Fibroblast of lung (primary cell): ENCODE data around the gene DSCAML1. TPM values are rescaled to one million over a fixed set of nuclear protein-coding genes. Genes with fewer than 3 reads are reported as not detected.

Experiments used
- DNase-seq, 2 donors: peaks; one replicate each; pipeline versions ENCODE4 v3.0.0 to v3.0.0-alpha.2; 2010; ENCODE audit warnings: low read depth in 2 of 2
- H2AFZ ChIP-seq: 2 replicates; pipeline ENCODE4 v1.5.1; 2012; ENCODE audit warnings: low read length, control low read depth, inconsistent platforms
- H3K27ac ChIP-seq: 2 replicates; pipeline ENCODE4 v1.5.1; 2011; ENCODE audit warnings: low read length, control low read depth; ENCODE audit not compliant: insufficient read depth
- H3K27me3 ChIP-seq: 2 replicates; pipeline ENCODE4 v1.5.1; 2011; ENCODE audit warnings: mild to moderate bottlenecking, low read length; ENCODE audit not compliant: control insufficient read depth, insufficient read depth
- H3K36me3 ChIP-seq: 2 replicates; pipeline ENCODE4 v1.5.1; 2011; ENCODE audit warnings: low read length; ENCODE audit not compliant: control insufficient read depth, insufficient read depth
- H3K4me1 ChIP-seq: 2 replicates; pipeline ENCODE4 v1.5.1; 2011; ENCODE audit warnings: low read length; ENCODE audit not compliant: control insufficient read depth, insufficient read depth; ENCODE audit errors: extremely low read depth
- H3K4me2 ChIP-seq: 2 replicates; pipeline ENCODE4 v1.5.1; 2011; ENCODE audit warnings: low read length, control low read depth; ENCODE audit not compliant: insufficient read depth; ENCODE audit errors: extremely low read depth
- H3K4me3 ChIP-seq, 4 experiments: fragments of 200-600 bp in 1 of 4; sonication (generic) in 1 of 4; replicated peaks in 1 of 4; 2 replicates each; pipeline ENCODE4 v1.5.1; 2011 to 2016; ENCODE audit warnings: low read length in 4 of 4, low read depth in 3 of 4, mild to moderate bottlenecking in 3 of 4, control low read depth in 2 of 4, inconsistent platforms in 1 of 4, mixed read lengths in 1 of 4; ENCODE audit not compliant: insufficient read depth in 1 of 4; ENCODE audit errors: control extremely low read depth in 1 of 4
- H3K79me2 ChIP-seq: 2 replicates; pipeline ENCODE4 v1.5.1; 2012; ENCODE audit warnings: mild to moderate bottlenecking, low read length, inconsistent platforms; ENCODE audit not compliant: control insufficient read depth, insufficient read depth
- H3K9ac ChIP-seq: 2 replicates; pipeline ENCODE4 v1.5.1; 2011; ENCODE audit warnings: mild to moderate bottlenecking, low read length, control low read depth; ENCODE audit not compliant: insufficient read depth
- H3K9me3 ChIP-seq: 2 replicates; pipeline ENCODE4 v1.5.1; 2012; ENCODE audit warnings: low read depth, low read length; ENCODE audit not compliant: control insufficient read depth, insufficient read depth
- H4K20me1 ChIP-seq: 2 replicates; pipeline ENCODE4 v1.5.1; 2011; ENCODE audit warnings: low read length; ENCODE audit not compliant: control insufficient read depth, insufficient read depth; ENCODE audit errors: extremely low read depth
- CTCF ChIP-seq, 2 donors: IDR thresholded peaks in 1 of 2; conservative IDR thresholded peaks in 1 of 2; 1 replicate in 1 of 2; 2 replicates in 1 of 2; pipeline ENCODE4 v1.5.1; 2011 to 2012; ENCODE audit warnings: low read length in 2 of 2, control low read depth in 1 of 2, inconsistent platforms in 1 of 2, low read depth in 1 of 2, mild to moderate bottlenecking in 1 of 2
- EZH2 ChIP-seq: IDR thresholded peaks from 2 replicates; pipeline ENCODE4 v1.5.1; 2012; ENCODE audit warnings: low read length, control low read depth, mild to moderate bottlenecking; ENCODE audit errors: missing control alignments
- polyA plus RNA-seq, 2 donors: library from polyadenylated mRNA; depleted of rRNA in 1 of 2; stranded (reverse) in 1 of 2; unstranded in 1 of 2; fragments of >200 nt; gene quantifications; 2 replicates each; pipeline ENCODE4 v1.2.1, GENCODE V29; 2011 to 2012; ENCODE audit warnings: missing spikeins in 1 of 2
- total RNA-seq: library from RNA; depleted of rRNA; stranded (reverse); fragments of >200 nt; gene quantifications from 2 replicates; pipeline ENCODE4 v1.2.1, GENCODE V29; 2014

The DSCAML1 gene
- total and polyA plus RNA-seq, 2 donors (not counting 1 experiment from before 2014, with no cell fraction given) = not detected

GRCh38 chr11:117806846-117807245 lies 9.8 kb upstream of the DSCAML1 start:
- Histone ChIP-seq H3K4me1 (no peaks in the 10 kb centered on the region), H3K36me3 (no peaks in the 10 kb centered on the region), H3K79me2 (no peaks in the 10 kb centered on the region), H3K4me2 (no peak overlapping the region), H4K20me1 (no peaks in the 10 kb centered on the region), H2AFZ (no peak overlapping the region), H3K27me3 (peaks cover 4% of the 10 kb centered on the region), H3K9ac (no peak overlapping the region), H3K27ac (no peak overlapping the region), H3K9me3 (no peaks in the 10 kb centered on the region), H3K4me3 (no peak overlapping the region)
- DNase-seq = no peak
- TF ChIP-seq EZH2 (no peak), CTCF (conservative IDR thresholded peaks at IDR 0.05 in 1 of 2, IDR thresholded peaks at IDR 0.05 in 1 of 2; ENCODE audit: low read depth in 1 of 2, low read length in 2 of 2) (no peak)

GRCh38 chr11:117805045-117805444 lies 8.0 kb upstream of the DSCAML1 start:
- Histone ChIP-seq H3K9me3 (no peaks in the 10 kb centered on the region), H3K9ac (no peak overlapping the region), H3K79me2 (no peaks in the 10 kb centered on the region), H3K27me3 (peaks cover 4% of the 10 kb centered on the region), H3K27ac (no peak overlapping the region), H3K4me2 (no peak overlapping the region), H4K20me1 (no peaks in the 10 kb centered on the region), H2AFZ (no peak overlapping the region), H3K4me3 (no peak overlapping the region), H3K36me3 (no peaks in the 10 kb centered on the region), H3K4me1 (no peaks in the 10 kb centered on the region)
- no peak for DNase-seq
- TF ChIP-seq CTCF (conservative IDR thresholded peaks at IDR 0.05 in 1 of 2, IDR thresholded peaks at IDR 0.05 in 1 of 2; ENCODE audit: low read depth in 1 of 2, low read length in 2 of 2) = no peak
- no peak for TF ChIP-seq EZH2

- no peaks in the 10 kb centered on the region for H3K4me1 ChIP-seq
- H4K20me1 ChIP-seq = no peaks in the 10 kb centered on the region
- no peak for TF ChIP-seq EZH2
- no peak for TF ChIP-seq CTCF (conservative IDR thresholded peaks at IDR 0.05 in 1 of 2, IDR thresholded peaks at IDR 0.05 in 1 of 2; ENCODE audit: low read depth in 1 of 2, low read length in 2 of 2)
- H3K9me3 ChIP-seq = no peaks in the 10 kb centered on the region
- no peaks in the 10 kb centered on the region for H3K36me3 ChIP-seq
- peaks cover 6% of the 10 kb centered on the region for H3K27me3 ChIP-seq
- H3K4me2 ChIP-seq = no peak overlapping the region
- H2AFZ ChIP-seq = no peak overlapping the region
- DNase-seq = no peak
- H3K27ac ChIP-seq = no peak overlapping the region
- no peaks in the 10 kb centered on the region for H3K79me2 ChIP-seq
- H3K9ac ChIP-seq = no peak overlapping the region
- no peak overlapping the region for H3K4me3 ChIP-seq
Measured at GRCh38 chr11:117803896-117804295, 6.9 kb upstream of the DSCAML1 start.
